Sigmoid colon (tissue), 7 donors: ENCODE results near the gene ABRACL. TPM values are rescaled to one million over a fixed set of nuclear protein-coding genes. Genes with fewer than 3 reads are reported as not detected.

ENCODE experiments used
- DNase-seq: peaks from one replicate; pipeline ENCODE4 v3.0.0-alpha.2; 2019
- H3K27ac ChIP-seq, 4 donors: fragments of 200-600 bp; sonication (generic); one replicate each; pipeline ENCODE4 v1.5.1; 2016 to 2019; ENCODE audit warnings: mild to moderate bottlenecking in 1 of 4
- H3K27me3 ChIP-seq, 3 donors: fragments of 200-600 bp; sonication (generic); one replicate each; pipeline ENCODE4 v1.5.1; 2019; ENCODE audit warnings: mild to moderate bottlenecking in 1 of 3
- H3K36me3 ChIP-seq, 4 donors: fragments of 200-600 bp; sonication (generic); one replicate each; pipeline ENCODE4 v1.5.1; 2016 to 2019
- H3K4me1 ChIP-seq, 4 donors: fragments of 200-600 bp; sonication (generic); one replicate each; pipeline ENCODE4 v1.5.1; 2017 to 2019
- H3K4me3 ChIP-seq, 4 donors: fragments of 200-600 bp; sonication (generic); one replicate each; pipeline ENCODE4 v1.5.1; 2017 to 2019; ENCODE audit warnings: mild to moderate bottlenecking in 2 of 4, moderate library complexity in 1 of 4
- H3K9me3 ChIP-seq, 4 donors: fragments of 200-600 bp in 3 of 4; sonication (generic) in 3 of 4; one replicate each; pipeline versions ENCODE4 v1.5.1 to v1.6.1; 2013 to 2019
- CTCF ChIP-seq, 4 experiments: fragments of 450-650 bp in 3 of 4; fragments of 200-600 bp in 1 of 4; IDR thresholded peaks; one replicate each; pipeline ENCODE4 v1.5.1; 2016 to 2019; ENCODE audit warnings: antibody characterized with exemption in 4 of 4, mild to moderate bottlenecking in 3 of 4, moderate library complexity in 2 of 4
- EP300 ChIP-seq, 4 donors: sonication (generic); formaldehyde crosslinking; IDR thresholded peaks; one replicate each; pipeline ENCODE4 v1.6.1; 2017; ENCODE audit warnings: antibody characterized with exemption in 4 of 4
- POLR2A ChIP-seq, 2 donors: fragments of 450-650 bp; IDR thresholded peaks; one replicate each; pipeline ENCODE4 v1.6.1; 2016; ENCODE audit warnings: antibody characterized with exemption in 2 of 2, mild to moderate bottlenecking in 2 of 2, moderate library complexity in 2 of 2
- POLR2AphosphoS5 ChIP-seq, 4 donors: sonication (generic); formaldehyde crosslinking; IDR thresholded peaks; one replicate each; pipeline ENCODE4 v1.6.1; 2017; ENCODE audit warnings: antibody characterized with exemption in 4 of 4
- WGBS, 2 donors: extraction: QIAGEN DNeasy Blood & Tissue Kit; methylation state at CpG; one replicate each; pipeline ENCODE4 v1.1.7; 2013; 5-methylcytosine and 5-hydroxymethylcytosine counted together
- intact Hi-C: fragments of 100-400 bp; cut with DNase I; formaldehyde crosslinking; loops from one replicate; pipeline ENCODE4 v1.15.1; 2023
- polyA plus RNA-seq, 3 donors: library from polyadenylated mRNA; stranded (reverse); fragments of 200-250 nt; gene quantifications; one replicate each; pipeline ENCODE4 v1.2.3, GENCODE V29; 2013
- total RNA-seq, 4 donors: library from RNA; depleted of rRNA; stranded (reverse); fragments of >200 nt; gene quantifications; one replicate each; pipeline ENCODE4 v1.1.0, GENCODE V29; 2016
- donor health status: healthy with polysubstance abuse.
- donor health status: Bipolar disorder and iron deficiency.
- donor health status: healthy.

ABRACL gene
- total and polyA plus RNA-seq, 7 donors = 6.8 to 529 (median 7.7) TPM

- intact Hi-C loops = loop anchor here (5.0 to 10.0 kb wide), 2 partner anchors 146 to 582 kb away; partner anchors contain the start of gene HEBP2
- TF ChIP-seq POLR2A (IDR thresholded peaks at IDR 0.05) (no peak), POLR2AphosphoS5 (IDR thresholded peaks at IDR 0.05) (no peak), CTCF (IDR thresholded peaks at IDR 0.05) (no peak), EP300 (IDR thresholded peaks at IDR 0.05) (no peak)
- no peaks in the 10 kb centered on the region for H3K9me3 ChIP-seq
- H3K4me1 ChIP-seq = peaks cover 0 to 54% (median 41%) of the 10 kb centered on the region in 4 donors
- H3K27ac ChIP-seq = peak overlapping the region; percentile 88 to 91 (median 88)
- no peaks in the 10 kb centered on the region for H3K27me3 ChIP-seq
- 1 to 6% methylated on average over 3 of the region's 3 CpGs for WGBS, 2 donors
- DNase-seq = no peak
- peak overlapping the region; percentile 88 to 98 (median 94) for H3K4me3 ChIP-seq
- H3K36me3 ChIP-seq = no peaks in the 10 kb centered on the region
Measured at GRCh38 chr6:138986578-138986977, 42.0 kb upstream of the ABRACL start.

DNA sequence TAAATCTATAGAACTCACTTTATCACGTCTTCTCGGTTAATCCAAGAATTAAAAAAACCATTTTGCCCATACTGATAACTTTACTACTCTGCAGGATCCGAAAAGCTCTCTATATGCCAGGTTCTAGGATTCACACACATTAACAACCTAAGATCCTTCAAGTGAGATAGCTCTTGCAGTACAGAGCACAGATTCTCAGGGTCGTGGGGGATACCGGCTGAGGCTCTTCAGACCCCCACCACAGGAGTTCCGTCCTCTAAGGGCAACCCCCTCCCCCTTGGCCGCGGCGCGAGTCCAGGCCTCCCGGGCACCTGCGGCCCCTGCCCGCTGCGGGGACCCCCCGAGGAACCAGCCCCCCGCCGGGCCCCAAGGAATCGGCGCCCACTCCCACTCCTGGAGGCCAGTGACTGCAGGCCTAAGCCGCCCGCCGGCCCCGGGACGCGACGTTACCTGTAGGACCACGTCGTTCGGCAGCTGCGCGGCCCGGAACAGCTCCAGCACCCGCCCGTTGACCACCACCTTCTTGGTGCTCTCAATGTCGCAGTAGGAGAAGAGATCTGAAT is 41.4 kb upstream of the ABRACL start:
- intact Hi-C loops = loop anchor here (5.0 to 10.0 kb wide), 2 partner anchors 145 to 582 kb away; partner anchors contain the start of gene HEBP2
- Histone ChIP-seq H3K27ac (peak overlapping the region; percentile 88 to 91 (median 88)), H3K9me3 (no peaks in the 10 kb centered on the region), H3K36me3 (no peaks in the 10 kb centered on the region), H3K27me3 (no peaks in the 10 kb centered on the region), H3K4me3 (peak overlapping the region; percentile 88 to 98 (median 94)), H3K4me1 (peaks cover 0 to 51% (median 38%) of the 10 kb centered on the region in 4 donors)
- TF ChIP-seq EP300 (IDR thresholded peaks at IDR 0.05) (no peak), POLR2AphosphoS5 (IDR thresholded peaks at IDR 0.05) (no peak), POLR2A (IDR thresholded peaks at IDR 0.05) (no peak), CTCF (IDR thresholded peaks at IDR 0.05) (no peak)
- DNase-seq = peak; percentile 66
- WGBS, 2 donors = 0 to 1% methylated on average over 35 of the region's 35 CpGs

GRCh38 chr6:138987643-138988468 is 40.7 kb upstream of the ABRACL start, which contains the start of gene REPS1:
Gene REPS1 (minus strand): TSS chr6:138988253. CDS start chr6:138987682, 571 bp downstream.
- TF ChIP-seq POLR2AphosphoS5 (IDR thresholded peaks at IDR 0.05) = peak; percentile 70 to 88 (median 86)
- TF ChIP-seq EP300 (IDR thresholded peaks at IDR 0.05) = no peak
- TF ChIP-seq POLR2A (IDR thresholded peaks at IDR 0.05) = peak; percentile 50 to 70
- peak; percentile 73 to 98 (median 92) for TF ChIP-seq CTCF (IDR thresholded peaks at IDR 0.05)
- WGBS, 2 donors = 0% methylated on average over 105 of the region's 105 CpGs
- no peaks in the 10 kb centered on the region for H3K36me3 ChIP-seq
- peak within 1 kb of the TSS; percentile 88 to 91 (median 88) for H3K27ac ChIP-seq
- H3K4me1 ChIP-seq = peaks cover 0 to 44% (median 34%) of the 10 kb centered on the region in 4 donors
- intact Hi-C loops = loop anchor here (1.0 to 10.0 kb wide), 5 partner anchors 41 to 583 kb away; partner anchors contain the start of genes ABRACL and HEBP2
- no peaks in the 10 kb centered on the region for H3K9me3 ChIP-seq
- DNase-seq = peak; percentile 96
- no peaks in the 10 kb centered on the region for H3K27me3 ChIP-seq
- peak within 1 kb of the TSS; percentile 88 to 98 (median 94) for H3K4me3 ChIP-seq

- no peak for TF ChIP-seq EP300 (IDR thresholded peaks at IDR 0.05)
- peak in 2 of 4 experiments; percentile 7 to 50 for TF ChIP-seq CTCF (IDR thresholded peaks at IDR 0.05)
- intact Hi-C loops = loop anchor here (1.0 to 10.0 kb wide), 5 partner anchors 40 to 584 kb away; partner anchors contain the start of genes ABRACL and HEBP2
- H3K9me3 ChIP-seq = no peaks in the 10 kb centered on the region
- peaks cover 0 to 38% (median 28%) of the 10 kb centered on the region in 4 donors for H3K4me1 ChIP-seq
- peak overlapping the region; percentile 88 to 91 (median 88) for H3K27ac ChIP-seq
- H3K27me3 ChIP-seq = no peaks in the 10 kb centered on the region
- no peak for DNase-seq
- 2 to 7% methylated on average over 11 of the region's 11 CpGs for WGBS, 2 donors
- no peaks in the 10 kb centered on the region for H3K36me3 ChIP-seq
- H3K4me3 ChIP-seq = peak overlapping the region; percentile 88 to 98 (median 94)
Measured at GRCh38 chr6:138988469-138988834, 40.1 kb upstream of the ABRACL start.
